ENCODE measurements around the gene RAB37.

RAB37 gene

GRCh38 chr17:74782571-74782970 lies 45.5 kb downstream of the RAB37 start:
- no peak for DNase-seq

GRCh38 chr17:74784125-74784810 lies 47.2 kb downstream of the RAB37 start:
- DNase-seq = no peak

GRCh38 chr17:74785096-74785980 lies 48.3 kb downstream of the RAB37 start:
- DNase-seq = no peak

GRCh38 chr17:74785981-74786360 lies 48.9 kb downstream of the RAB37 start:
- no peak for DNase-seq

GRCh38 chr17:74786431-74787055 lies 49.5 kb downstream of the RAB37 start:
- DNase-seq = no peak

- DNase-seq = no peak
These were observed 53.4 kb downstream of the RAB37 start for GRCh38 chr17:74790161-74791058.

- DNase-seq = no peak
These were observed 55.6 kb downstream of the RAB37 start for GRCh38 chr17:74792586-74793105.

- DNase-seq = no peak
These were observed 58.4 kb downstream of the RAB37 start for GRCh38 chr17:74795327-74796020.

GRCh38 chr17:74796211-74796610 lies 59.2 kb downstream of the RAB37 start:
- DNase-seq = no peak

- no peak for DNase-seq
These were observed 59.8 kb downstream of the RAB37 start for GRCh38 chr17:74796866-74797265.

Measured in activated CD4-positive, alpha-beta T cell treated with anti-CD3 and anti-CD28 coated beads for 4 hours (primary cell).